Skeletal muscle satellite cell (primary cell): ENCODE results near the gene DNAH9.

Experiments
- H3K27me3 ChIP-seq: 2 replicates; pipeline ENCODE4 v1.7.0; 2013; ENCODE audit warnings: low read length; ENCODE audit not compliant: control insufficient read depth, insufficient read depth
- H3K36me3 ChIP-seq: 2 replicates; pipeline ENCODE4 v1.7.0; 2013; ENCODE audit warnings: mild to moderate bottlenecking, control low read depth, low read length; ENCODE audit not compliant: insufficient read depth
- H3K4me1 ChIP-seq: 2 replicates; pipeline ENCODE4 v1.7.0; 2013; ENCODE audit warnings: low read length; ENCODE audit not compliant: control insufficient read depth, insufficient read depth
- H3K4me2 ChIP-seq: 2 replicates; pipeline ENCODE4 v1.7.0; 2013; ENCODE audit warnings: mild to moderate bottlenecking, low read length
- H3K4me3 ChIP-seq: 2 replicates; pipeline ENCODE4 v1.7.0; 2013; ENCODE audit warnings: low read length
- H3K9ac ChIP-seq: 2 replicates; pipeline ENCODE4 v1.7.0; 2013; ENCODE audit warnings: mild to moderate bottlenecking, low read depth, low read length, moderate library complexity
- H3K9me3 ChIP-seq: replicated peaks from 2 replicates; pipeline ENCODE4 v1.7.0; 2013; ENCODE audit warnings: mild to moderate bottlenecking, control low read depth, low read length

The DNAH9 gene

DNA sequence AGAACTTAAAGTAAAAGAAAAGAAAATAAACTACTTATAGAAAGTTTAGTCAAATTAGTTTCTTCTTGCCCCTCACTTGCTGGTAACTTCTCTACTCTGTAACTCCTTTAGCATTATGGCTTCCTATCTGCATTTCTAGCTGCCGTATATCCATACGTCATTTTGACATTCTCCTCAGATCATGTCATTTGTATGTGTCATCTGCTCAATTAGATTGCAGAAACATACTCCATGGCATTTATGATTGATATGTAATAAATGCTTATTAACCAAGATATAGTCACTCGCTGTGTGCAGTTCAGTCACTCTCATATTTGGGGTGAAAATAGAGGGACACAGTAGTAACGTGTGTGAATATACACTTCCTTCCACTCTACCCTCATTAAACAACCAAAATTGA lies 295.6 kb downstream of the DNAH9 start:
- Histone ChIP-seq H3K36me3 (no peaks in the 10 kb centered on the region), H3K27me3 (no peaks in the 10 kb centered on the region), H3K4me1 (no peaks in the 10 kb centered on the region), H3K9me3 (peaks cover 4% of the 10 kb centered on the region), H3K9ac (no peak overlapping the region), H3K4me2 (no peak overlapping the region), H3K4me3 (no peak overlapping the region)

GRCh38 chr17:11896199-11896598 lies 297.9 kb downstream of the DNAH9 start:
- H3K4me2 ChIP-seq = no peak overlapping the region

GRCh38 chr17:11898526-11899235 lies 300.4 kb downstream of the DNAH9 start:
- Histone ChIP-seq H3K9me3 (no peaks in the 10 kb centered on the region), H3K4me1 (no peaks in the 10 kb centered on the region), H3K4me2 (no peak overlapping the region), H3K9ac (no peak overlapping the region), H3K4me3 (no peak overlapping the region), H3K36me3 (no peaks in the 10 kb centered on the region), H3K27me3 (no peaks in the 10 kb centered on the region)

More at GRCh38 chr17:11896199-11896598, 297.9 kb downstream of the DNAH9 start:
- Histone ChIP-seq H3K9ac (no peak overlapping the region), H3K4me3 (no peak overlapping the region), H3K27me3 (no peaks in the 10 kb centered on the region), H3K4me1 (no peaks in the 10 kb centered on the region), H3K36me3 (no peaks in the 10 kb centered on the region), H3K9me3 (no peaks in the 10 kb centered on the region)

GRCh38 chr17:11899537-11899942 lies 301.3 kb downstream of the DNAH9 start:
- Histone ChIP-seq H3K36me3 (no peaks in the 10 kb centered on the region), H3K4me2 (no peak overlapping the region), H3K9me3 (no peaks in the 10 kb centered on the region)

DNA sequence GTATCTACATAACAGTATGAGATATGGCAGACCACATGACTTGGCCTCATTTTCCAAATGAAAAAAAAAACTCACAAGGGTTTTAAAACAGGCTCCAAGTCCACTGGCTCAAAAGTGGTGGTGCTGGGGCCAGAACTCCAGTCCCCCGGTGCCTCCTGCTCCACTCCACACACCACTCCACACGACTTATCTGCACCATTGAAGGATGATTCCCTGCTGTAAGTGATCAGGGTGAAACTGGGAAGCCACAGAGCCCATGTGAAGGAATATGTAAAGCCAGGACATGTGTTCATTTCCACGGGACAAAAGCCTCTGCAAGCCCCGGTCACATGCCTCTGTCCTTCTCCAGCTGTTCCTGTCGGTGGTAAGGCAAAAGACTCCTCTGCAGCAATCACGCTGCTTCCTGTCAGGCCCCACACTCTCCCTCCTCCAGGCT lies 301.8 kb downstream of the DNAH9 start:
- H3K4me2 ChIP-seq = no peak overlapping the region
- H3K9me3 ChIP-seq = no peaks in the 10 kb centered on the region
- H3K4me1 ChIP-seq = no peaks in the 10 kb centered on the region
- H3K9ac ChIP-seq = no peak overlapping the region
- no peak overlapping the region for H3K4me3 ChIP-seq
- H3K27me3 ChIP-seq = no peaks in the 10 kb centered on the region
- H3K36me3 ChIP-seq = no peaks in the 10 kb centered on the region

More at GRCh38 chr17:11899537-11899942, 301.3 kb downstream of the DNAH9 start:
- H3K4me3 ChIP-seq = no peak overlapping the region
- no peaks in the 10 kb centered on the region for H3K4me1 ChIP-seq
- H3K27me3 ChIP-seq = no peaks in the 10 kb centered on the region
- no peak overlapping the region for H3K9ac ChIP-seq

GRCh38 chr17:11900655-11901054 lies 302.4 kb downstream of the DNAH9 start:
- Histone ChIP-seq H3K27me3 (no peaks in the 10 kb centered on the region), H3K36me3 (no peaks in the 10 kb centered on the region), H3K4me1 (no peaks in the 10 kb centered on the region), H3K9me3 (no peaks in the 10 kb centered on the region), H3K4me2 (no peak overlapping the region), H3K4me3 (no peak overlapping the region), H3K9ac (no peak overlapping the region)

GRCh38 chr17:11901931-11902330 lies 303.7 kb downstream of the DNAH9 start:
- no peaks in the 10 kb centered on the region for H3K9me3 ChIP-seq
- no peaks in the 10 kb centered on the region for H3K4me1 ChIP-seq
- H3K4me2 ChIP-seq = no peak overlapping the region
- H3K4me3 ChIP-seq = no peak overlapping the region
- no peaks in the 10 kb centered on the region for H3K27me3 ChIP-seq
- H3K9ac ChIP-seq = no peak overlapping the region
- no peaks in the 10 kb centered on the region for H3K36me3 ChIP-seq

GRCh38 chr17:11908711-11909146 lies 310.5 kb downstream of the DNAH9 start:
- Histone ChIP-seq H3K36me3 (no peaks in the 10 kb centered on the region), H3K27me3 (no peaks in the 10 kb centered on the region), H3K4me3 (no peak overlapping the region), H3K9me3 (no peaks in the 10 kb centered on the region), H3K9ac (no peak overlapping the region), H3K4me1 (no peaks in the 10 kb centered on the region), H3K4me2 (no peak overlapping the region)

- H3K9ac ChIP-seq = no peak overlapping the region
- H3K36me3 ChIP-seq = no peaks in the 10 kb centered on the region
- no peak overlapping the region for H3K4me3 ChIP-seq
- H3K9me3 ChIP-seq = no peaks in the 10 kb centered on the region
- H3K27me3 ChIP-seq = no peaks in the 10 kb centered on the region
- H3K4me2 ChIP-seq = no peak overlapping the region
- H3K4me1 ChIP-seq = no peaks in the 10 kb centered on the region
Observed at GRCh38 chr17:11909348-11909747, 311.1 kb downstream of the DNAH9 start.

GRCh38 chr17:11916091-11916490 lies 317.8 kb downstream of the DNAH9 start:
- no peak overlapping the region for H3K4me3 ChIP-seq
- no peaks in the 10 kb centered on the region for H3K4me1 ChIP-seq
- H3K4me2 ChIP-seq = no peak overlapping the region
- no peaks in the 10 kb centered on the region for H3K36me3 ChIP-seq
- H3K9me3 ChIP-seq = no peaks in the 10 kb centered on the region
- H3K27me3 ChIP-seq = no peaks in the 10 kb centered on the region
- no peak overlapping the region for H3K9ac ChIP-seq

DNA sequence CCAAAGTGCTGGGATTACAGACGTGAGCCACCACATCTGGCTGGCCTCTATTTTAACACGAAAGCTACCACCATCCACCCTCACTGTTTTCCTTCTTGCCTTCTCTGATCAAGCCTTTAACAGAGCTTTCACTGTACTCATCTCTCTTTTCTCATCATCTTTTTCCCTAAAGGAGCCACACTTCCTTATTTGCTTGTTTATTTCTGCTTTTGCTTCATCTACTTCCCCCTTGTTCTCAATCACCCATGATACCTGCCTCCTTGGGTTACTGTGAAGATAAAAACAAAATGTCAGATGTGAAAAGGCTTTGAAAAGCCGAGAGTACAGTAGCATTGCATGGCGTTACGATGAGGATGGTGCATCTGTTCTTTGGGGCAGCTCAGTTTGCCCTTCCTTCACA lies 319.1 kb downstream of the DNAH9 start:
- Histone ChIP-seq H3K27me3 (no peaks in the 10 kb centered on the region), H3K4me2 (no peak overlapping the region), H3K4me1 (no peaks in the 10 kb centered on the region), H3K36me3 (no peaks in the 10 kb centered on the region), H3K9me3 (no peaks in the 10 kb centered on the region), H3K9ac (no peak overlapping the region), H3K4me3 (no peak overlapping the region)

- no peak overlapping the region for H3K4me2 ChIP-seq
- H3K4me1 ChIP-seq = no peaks in the 10 kb centered on the region
- no peak overlapping the region for H3K4me3 ChIP-seq
- no peak overlapping the region for H3K9ac ChIP-seq
- no peaks in the 10 kb centered on the region for H3K36me3 ChIP-seq
- no peaks in the 10 kb centered on the region for H3K9me3 ChIP-seq
- H3K27me3 ChIP-seq = no peaks in the 10 kb centered on the region
Observed at GRCh38 chr17:11921296-11921695, 323.0 kb downstream of the DNAH9 start.
